OCI-LY7 (cell line): ENCODE results near the gene C16orf46. TPM values are rescaled to one million over a fixed set of nuclear protein-coding genes. Genes with fewer than 3 reads are reported as not detected.

Experiments used
- BruUV-seq: library from RNA; stranded (reverse); fragments of 400-500 nt; replicated peaks from 2 replicates; lab custom pipeline; 2021; lab: Mats Ljungman, UMichigan
- CTCF ChIA-PET: fragments of 300-600 bp; sonication (Branson Sonifier 250); formaldehyde crosslinking; loops from one replicate; lab custom pipeline; 2022; ENCODE audit warnings: antibody characterized with exemption; ENCODE audit not compliant: unreplicated experiment; lab: Charles Lee
- POLR2A ChIA-PET: fragments of 300-600 bp; sonication (Branson Sonifier 250); formaldehyde crosslinking; loops from one replicate; lab custom pipeline; 2022; ENCODE audit warnings: antibody characterized with exemption; lab: Charles Lee
- DNase-seq: peaks from one replicate; pipeline ENCODE4 v3.0.0-alpha.2; 2015; ENCODE audit warnings: low spot score
- H2AFZ ChIP-seq: fragments of 200-600 bp; sonication (generic), shearing (Covaris generic); 2 replicates; pipeline ENCODE4 v1.6.1; 2014; ENCODE audit warnings: mild to moderate bottlenecking, antibody characterized with exemption, low read length, moderate library complexity
- H3K27ac ChIP-seq: fragments of 200-600 bp; sonication (generic); 2 replicates; pipeline ENCODE4 v1.5.1; 2014; ENCODE audit warnings: mixed run types, low read depth, mild to moderate bottlenecking, moderate library complexity, low read length, inconsistent platforms; ENCODE audit not compliant: poor library complexity, severe bottlenecking
- H3K36me3 ChIP-seq: fragments of 200-600 bp; sonication (generic); 2 replicates; pipeline ENCODE4 v1.6.1; 2014; ENCODE audit warnings: mild to moderate bottlenecking, antibody characterized with exemption, low read length, moderate library complexity, mixed read lengths; ENCODE audit not compliant: insufficient read depth
- H3K4me1 ChIP-seq: fragments of 200-600 bp; sonication (generic); 2 replicates; pipeline ENCODE4 v1.5.1; 2014; ENCODE audit warnings: mild to moderate bottlenecking, low read length; ENCODE audit not compliant: insufficient read depth, poor library complexity, severe bottlenecking
- H3K4me2 ChIP-seq: fragments of 200-600 bp; sonication (generic); 2 replicates; pipeline ENCODE4 v1.6.1; 2014; ENCODE audit warnings: mild to moderate bottlenecking, low read length
- H3K4me3 ChIP-seq: fragments of 200-600 bp; sonication (generic); 2 replicates; pipeline ENCODE4 v1.5.1; 2014; ENCODE audit warnings: mild to moderate bottlenecking, low read depth, low read length; ENCODE audit not compliant: poor library complexity, severe bottlenecking
- H3K79me2 ChIP-seq: fragments of 200-600 bp; sonication (generic); 2 replicates; pipeline ENCODE4 v1.6.1; 2016; ENCODE audit warnings: low read depth, mild to moderate bottlenecking, low read length, moderate library complexity, mixed read lengths; ENCODE audit not compliant: insufficient read depth
- H3K9me2 ChIP-seq: fragments of 200-600 bp; sonication (generic); 2 replicates; pipeline ENCODE4 v1.6.1; 2016; ENCODE audit warnings: mild to moderate bottlenecking, low read length, mixed read lengths; ENCODE audit not compliant: insufficient read depth
- H3K9me3 ChIP-seq: fragments of 200-600 bp; sonication (generic); 2 replicates; pipeline ENCODE4 v1.6.1; 2014; ENCODE audit warnings: mild to moderate bottlenecking, mixed run types, low read length, mixed read lengths
- H4K20me1 ChIP-seq: fragments of 200-600 bp; sonication (generic); 2 replicates; pipeline ENCODE4 v1.6.1; 2014; ENCODE audit warnings: mild to moderate bottlenecking, antibody characterized with exemption, low read length, moderate library complexity, mixed read lengths; ENCODE audit not compliant: insufficient read depth
- CTCF ChIP-seq: fragments of 200-600 bp; sonication (generic); conservative IDR thresholded peaks from 2 replicates; pipeline ENCODE4 v1.5.1; 2014; ENCODE audit warnings: mild to moderate bottlenecking, antibody characterized with exemption, low read length, moderate library complexity, mixed read lengths
- EZH2phosphoT487 ChIP-seq: fragments of 200-600 bp; sonication (generic); IDR thresholded peaks from 2 replicates; pipeline ENCODE4 v1.6.1; 2018; ENCODE audit warnings: low read depth, borderline replicate concordance, mild to moderate bottlenecking, mixed run types, antibody characterized with exemption, low read length, moderate library complexity, mixed read lengths
- intact Hi-C: fragments of 100-400 bp; cut with micrococcal nuclease; formaldehyde crosslinking; loops from one replicate; pipeline ENCODE4 v1.10.0; 2022; ENCODE audit not compliant: unreplicated experiment
- total RNA-seq, 2 experiments: library from RNA; depleted of rRNA in 1 of 2; stranded (reverse); fragments of >200 nt in 1 of 2; shearing (Covaris generic) in 1 of 2; gene quantifications; 2 replicates each; pipeline ENCODE4 v1.2.3, GENCODE V29; 2014 to 2022

C16orf46 gene
- total RNA-seq, 2 experiments from 2014 or later: 0.69 to 1.2 TPM

GRCh38 chr16:81061307-81061640 is 15.8 kb downstream of the C16orf46 start:
- Histone ChIP-seq H3K9me2 (no peaks in the 10 kb centered on the region), H2AFZ (no peak overlapping the region), H3K4me3 (no peak overlapping the region), H3K79me2 (no peaks in the 10 kb centered on the region), H3K27ac (no peak overlapping the region), H3K4me1 (no peaks in the 10 kb centered on the region), H3K4me2 (no peak overlapping the region), H3K36me3 (no peaks in the 10 kb centered on the region), H4K20me1 (no peaks in the 10 kb centered on the region), H3K9me3 (no peaks in the 10 kb centered on the region)
- POLR2A ChIA-PET: interaction anchor here (0.8 kb wide), 1 partner anchor 12 kb away, joined by 3 read pairs; no protein-coding TSS in a partner anchor
- TF ChIP-seq CTCF (no peak), EZH2phosphoT487 (no peak)
- BruUV-seq: no TSS peak
- no peak for DNase-seq
- CTCF ChIA-PET: no interaction called here
- intact Hi-C loops: no loop called here

GRCh38 chr16:81060576-81061306 is 16.3 kb downstream of the C16orf46 start:
- Histone ChIP-seq H2AFZ (no peak overlapping the region), H3K36me3 (no peaks in the 10 kb centered on the region), H3K9me2 (no peaks in the 10 kb centered on the region), H3K27ac (no peak overlapping the region), H3K4me3 (no peak overlapping the region), H3K4me2 (no peak overlapping the region), H3K79me2 (no peaks in the 10 kb centered on the region), H3K9me3 (no peaks in the 10 kb centered on the region), H4K20me1 (no peaks in the 10 kb centered on the region), H3K4me1 (no peaks in the 10 kb centered on the region)
- no TSS peak for BruUV-seq
- DNase-seq: no peak
- TF ChIP-seq EZH2phosphoT487 (no peak), CTCF (no peak)
- intact Hi-C loops: no loop called here
- ChIA-PET CTCF (no interaction called here), POLR2A (interaction anchor here (0.8 kb wide), 1 partner anchor 13 kb away, joined by 3 read pairs; no protein-coding TSS in a partner anchor)

GRCh38 chr16:81053761-81054160 is 23.3 kb downstream of the C16orf46 start:
- Histone ChIP-seq H3K9me3 (peaks cover 15% of the 10 kb centered on the region), H3K4me2 (no peak overlapping the region), H2AFZ (no peak overlapping the region), H3K36me3 (no peaks in the 10 kb centered on the region), H3K4me3 (no peak overlapping the region), H3K27ac (no peak overlapping the region), H3K79me2 (no peaks in the 10 kb centered on the region), H3K4me1 (no peaks in the 10 kb centered on the region), H4K20me1 (no peaks in the 10 kb centered on the region), H3K9me2 (no peaks in the 10 kb centered on the region)
- TF ChIP-seq CTCF (no peak), EZH2phosphoT487 (no peak)
- ChIA-PET POLR2A (no interaction called here), CTCF (no interaction called here)
- intact Hi-C loops: no loop called here
- no peak for DNase-seq
- no TSS peak for BruUV-seq
